Activated T-cell treated with anti-CD3 and anti-CD28 coated beads for 1 hour (primary cell): ENCODE results near the gene CCDC91.
"Not testable (repeated sequence)": the region's sequence is repeated elsewhere in the genome, so short reads cannot be mapped to it uniquely, and the experiment has no call there.

Experiments
- DNase-seq: peaks from one replicate; pipeline ENCODE4 v3.0.0-alpha.2; 2020; ENCODE audit warnings: low read depth

The CCDC91 gene

DNA sequence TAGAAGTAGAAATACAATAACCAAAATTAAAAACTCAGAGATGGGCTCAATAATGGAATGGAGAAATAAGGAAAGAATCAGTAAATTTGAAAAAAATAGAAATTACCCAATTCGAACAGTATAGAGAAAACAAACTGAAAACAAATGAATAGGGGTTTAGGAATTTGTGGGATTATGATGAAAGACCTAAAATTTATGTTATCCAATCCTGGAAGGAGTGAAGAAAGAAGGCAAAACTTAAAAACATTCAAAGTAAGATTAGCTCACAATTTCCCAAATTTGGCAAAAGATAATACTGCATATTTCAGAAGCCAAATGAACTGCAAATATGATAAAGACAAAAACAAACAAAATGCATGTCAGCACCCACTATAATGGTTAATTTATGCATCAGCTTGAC lies 177.1 kb downstream of the CCDC91 start:
- no peak for DNase-seq

DNA sequence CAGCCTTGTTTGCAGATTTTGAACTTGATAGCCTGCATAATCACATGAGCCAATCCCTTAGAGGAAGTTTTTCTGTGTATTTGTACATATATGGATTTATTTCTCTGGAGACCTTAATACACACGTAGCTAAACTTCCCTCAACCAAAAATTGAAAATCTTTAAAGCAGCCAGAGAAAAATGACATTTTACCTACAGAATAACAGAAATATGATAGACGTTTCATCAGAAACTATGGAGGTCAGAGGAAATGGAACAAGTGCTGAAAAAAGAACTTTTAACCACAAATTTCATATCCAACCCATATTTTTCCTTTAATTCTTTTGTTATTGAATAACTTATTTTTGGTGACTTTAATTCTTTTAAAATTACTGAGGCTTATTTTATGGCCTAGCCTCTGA lies 177.7 kb downstream of the CCDC91 start:
- DNase-seq = no peak

DNA sequence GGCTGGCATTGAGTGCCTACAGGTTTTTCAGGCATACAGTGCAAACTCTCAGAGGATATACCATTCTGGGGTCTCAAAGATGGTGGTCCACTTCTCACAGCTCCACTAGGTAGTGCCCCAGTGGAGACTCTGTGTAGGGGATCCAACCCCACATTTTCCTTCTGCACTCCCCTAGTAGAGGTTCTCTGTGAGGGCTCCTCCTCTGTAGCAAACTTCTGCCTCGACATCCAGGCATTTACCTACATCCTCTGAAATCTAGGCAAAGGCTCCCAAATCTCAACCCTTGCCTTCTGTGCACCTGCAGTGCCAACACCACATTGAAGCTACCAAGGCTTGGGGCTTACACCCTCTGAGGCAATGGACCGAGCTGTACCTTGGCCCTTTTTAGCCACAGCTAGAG lies 179.2 kb downstream of the CCDC91 start:
- no peak for DNase-seq

DNA sequence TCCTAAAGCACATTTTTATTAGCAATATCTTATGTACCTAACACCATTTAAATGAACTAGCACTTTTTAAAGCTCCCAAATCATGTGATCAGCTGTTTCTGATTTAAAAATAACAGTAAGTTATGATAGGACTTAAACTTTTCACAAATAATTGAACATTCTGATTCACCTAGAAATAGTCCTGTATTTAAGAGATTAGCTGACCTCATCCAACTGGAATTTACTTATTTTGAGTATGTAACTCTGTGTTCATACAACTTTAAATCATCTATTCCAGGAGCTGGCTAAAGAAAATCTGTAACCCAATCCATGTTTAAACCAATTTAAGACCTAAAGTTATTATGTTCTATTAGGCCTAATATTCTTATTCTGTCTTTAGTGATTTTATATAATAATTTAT lies 184.3 kb downstream of the CCDC91 start:
- DNase-seq = no peak

DNA sequence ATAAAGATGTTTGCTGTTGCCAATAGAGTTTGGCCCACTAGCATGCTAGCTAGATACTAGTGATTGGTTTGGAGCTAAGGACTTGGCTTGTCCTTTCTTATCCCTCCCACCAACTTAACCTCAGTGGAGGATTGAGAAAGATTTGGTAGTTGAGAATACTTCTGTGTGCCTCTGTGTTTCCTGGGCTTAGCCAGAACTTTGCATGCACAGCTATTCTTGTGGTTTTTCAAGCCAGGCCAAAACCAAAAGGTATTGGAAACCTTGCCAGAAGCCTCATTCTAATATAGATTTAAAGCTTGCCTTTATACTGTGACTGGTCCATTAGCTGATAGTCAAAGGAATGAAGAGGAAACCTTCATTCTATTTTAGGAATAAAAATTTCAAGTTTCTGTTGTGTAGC lies 188.5 kb downstream of the CCDC91 start:
- DNase-seq = no peak

DNA sequence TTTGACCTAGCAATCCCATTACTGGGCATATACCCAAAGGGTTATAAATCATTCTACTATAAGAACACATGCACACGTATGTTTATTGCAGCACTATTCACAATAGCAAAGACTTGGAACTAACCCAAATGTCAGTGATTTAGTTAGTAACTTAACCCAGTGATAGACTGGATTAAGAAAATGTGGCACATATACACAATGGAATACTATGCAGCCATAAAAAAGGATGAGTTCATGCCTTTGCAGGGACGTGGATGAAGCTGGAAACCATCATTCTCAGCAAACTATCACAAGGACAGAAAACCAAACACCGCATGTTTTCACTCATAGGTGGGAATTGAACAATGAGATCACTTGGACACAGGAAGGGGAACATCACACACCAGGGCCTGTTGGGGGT lies 189.5 kb downstream of the CCDC91 start:
- DNase-seq = not testable (repeated sequence)

DNA sequence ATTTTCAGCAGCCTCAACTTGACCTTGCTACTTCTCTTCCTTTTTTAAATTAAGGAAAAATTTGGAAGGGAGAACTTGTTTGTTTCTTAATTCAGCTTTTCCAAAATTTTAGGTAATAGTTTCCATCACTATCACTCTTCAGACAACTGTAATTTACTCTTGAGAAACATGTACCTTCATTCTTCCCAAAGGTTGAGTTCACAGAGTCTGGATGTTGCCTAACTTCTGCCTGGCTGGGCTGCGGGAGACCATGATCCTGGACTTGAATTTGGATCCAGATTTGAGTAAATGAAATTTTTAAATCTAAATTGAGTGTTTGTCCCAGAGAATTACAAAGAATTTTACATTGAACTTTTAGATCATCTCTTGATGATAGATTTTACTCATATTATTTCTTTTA lies 193.1 kb downstream of the CCDC91 start:
- no peak for DNase-seq

DNA sequence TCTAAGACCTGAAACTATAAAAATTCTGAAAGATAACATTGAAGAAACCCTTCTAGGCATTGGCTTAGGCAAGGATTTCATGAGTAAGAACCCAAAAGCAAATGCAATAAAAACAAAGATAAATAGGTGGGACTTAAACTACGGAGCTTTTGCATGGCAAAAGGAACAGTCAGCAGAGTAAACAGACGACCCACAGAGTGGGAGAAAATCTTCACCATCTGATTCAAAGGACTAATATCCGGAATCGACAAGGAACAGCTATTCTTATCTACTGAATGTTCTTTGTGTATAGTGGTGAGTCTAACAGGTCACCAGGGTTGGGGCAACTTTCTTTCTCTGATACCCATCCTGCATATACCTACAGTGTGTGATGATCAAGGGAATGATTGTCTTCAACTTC lies 198.6 kb downstream of the CCDC91 start:
- DNase-seq = no peak

DNA sequence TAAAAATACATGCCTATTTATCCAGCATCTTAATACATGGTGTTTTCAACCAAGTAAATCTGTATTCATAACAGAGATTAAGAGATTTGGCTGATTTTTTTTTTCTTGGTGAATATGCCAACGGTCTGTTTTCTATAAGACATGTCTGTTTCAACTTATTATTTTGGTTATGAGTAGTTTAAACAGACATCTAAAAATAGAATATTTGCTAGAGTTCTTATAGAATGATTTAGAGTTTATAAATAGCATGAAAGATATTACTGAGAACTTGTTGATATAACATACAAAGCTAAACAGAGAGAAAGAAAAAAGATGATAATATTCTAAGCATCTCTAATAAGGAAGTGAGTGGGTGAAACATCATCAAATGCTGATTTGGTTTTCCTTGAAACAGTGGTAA lies 199.9 kb downstream of the CCDC91 start:
- DNase-seq = no peak

DNA sequence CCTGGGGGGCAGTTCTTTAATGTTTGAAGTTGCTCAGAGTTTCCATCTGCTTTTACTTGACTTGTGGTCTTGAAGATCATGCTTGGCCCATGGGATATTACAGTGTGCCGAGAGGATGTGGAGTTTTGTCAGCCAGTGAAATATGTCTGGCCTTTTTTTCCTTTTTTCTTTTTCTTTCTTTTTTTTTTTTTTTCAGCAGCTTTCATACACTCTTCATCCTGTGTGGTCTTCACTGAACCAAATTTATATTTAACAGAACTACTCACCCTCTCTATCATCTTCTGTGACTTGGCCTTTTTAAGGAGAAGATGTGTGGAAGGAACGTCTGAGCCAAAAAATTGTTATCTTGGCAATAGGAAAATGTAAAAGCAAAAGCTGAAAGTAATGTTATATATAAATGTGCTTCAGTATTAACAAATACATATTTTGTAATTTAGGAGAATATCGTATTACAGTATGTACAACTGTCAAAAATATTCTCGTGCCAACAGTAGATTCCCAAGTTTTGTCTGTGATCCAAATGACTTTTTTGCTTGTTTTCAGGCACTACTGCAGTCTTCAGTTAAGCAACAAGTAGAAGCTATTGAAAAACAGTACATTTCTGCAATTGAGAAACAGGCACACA lies 200.6 kb downstream of the CCDC91 start:
- no peak for DNase-seq

DNA sequence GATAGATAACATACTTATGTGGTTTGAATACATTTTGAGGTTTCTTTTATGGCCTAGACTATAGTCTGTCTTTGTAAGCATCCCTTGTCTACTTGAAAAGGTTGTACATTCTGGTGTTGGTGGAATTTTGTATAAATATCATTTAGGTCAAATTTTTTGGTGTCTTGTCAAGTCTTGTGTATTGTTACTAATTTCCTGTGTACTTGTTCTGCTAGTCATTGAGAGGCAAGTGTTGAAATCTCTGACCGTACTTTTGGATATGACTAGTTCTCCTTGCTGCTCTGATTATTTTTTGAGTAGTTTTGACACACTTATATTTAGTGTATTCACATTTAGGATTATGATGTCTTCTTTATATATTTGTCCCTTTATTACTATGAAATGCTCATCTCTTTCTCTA lies 219.6 kb downstream of the CCDC91 start:
- no peak for DNase-seq

DNA sequence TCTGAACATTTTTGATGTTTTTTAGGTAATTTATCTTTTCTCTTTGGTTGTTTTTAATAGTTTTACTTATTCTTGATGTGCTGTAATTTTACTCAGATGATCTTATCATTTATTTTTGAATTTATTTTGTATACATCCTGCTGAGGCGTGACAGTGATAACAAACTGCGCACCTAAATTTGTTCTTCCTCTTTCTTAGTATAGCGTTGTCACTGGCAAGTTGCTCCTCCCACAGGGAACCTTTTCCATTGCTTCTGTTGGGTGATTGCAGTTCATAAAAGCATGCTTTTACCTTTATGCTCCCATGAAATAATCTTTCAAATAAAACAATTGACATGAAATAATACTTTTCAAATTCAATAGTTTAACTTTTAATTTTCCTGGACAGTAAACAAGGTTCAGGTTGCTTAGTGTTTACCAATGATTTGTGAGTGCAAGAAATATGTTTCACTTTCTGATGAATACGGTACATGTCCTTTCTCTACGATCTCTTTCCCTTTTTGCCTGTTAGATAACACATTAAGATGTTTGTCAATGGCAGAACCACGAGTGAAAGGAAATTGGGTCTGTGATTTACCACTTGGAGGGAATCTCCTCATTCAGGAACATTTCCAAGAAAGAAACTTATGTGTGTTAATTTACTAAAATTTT lies 223.3 kb downstream of the CCDC91 start:
- DNase-seq = no peak

DNA sequence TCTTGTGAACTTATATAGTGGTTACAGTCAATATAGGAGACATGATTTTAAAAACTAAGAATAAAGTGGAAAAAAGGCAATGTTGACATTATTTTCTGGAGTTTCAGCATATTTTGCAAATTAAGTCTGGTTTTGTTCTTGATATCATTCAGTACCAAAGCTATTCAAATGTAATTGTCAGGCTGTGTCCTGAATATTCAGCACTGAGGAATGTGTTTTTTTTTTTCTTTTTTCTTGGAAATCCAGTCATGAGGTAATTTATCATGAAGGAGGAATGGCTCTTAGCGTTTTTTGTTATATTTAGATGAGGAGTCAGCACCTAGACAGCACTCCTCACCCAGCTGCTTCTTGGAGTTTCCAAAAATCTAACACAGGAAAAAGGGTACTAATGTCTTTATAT lies 225.5 kb downstream of the CCDC91 start:
- no peak for DNase-seq

DNA sequence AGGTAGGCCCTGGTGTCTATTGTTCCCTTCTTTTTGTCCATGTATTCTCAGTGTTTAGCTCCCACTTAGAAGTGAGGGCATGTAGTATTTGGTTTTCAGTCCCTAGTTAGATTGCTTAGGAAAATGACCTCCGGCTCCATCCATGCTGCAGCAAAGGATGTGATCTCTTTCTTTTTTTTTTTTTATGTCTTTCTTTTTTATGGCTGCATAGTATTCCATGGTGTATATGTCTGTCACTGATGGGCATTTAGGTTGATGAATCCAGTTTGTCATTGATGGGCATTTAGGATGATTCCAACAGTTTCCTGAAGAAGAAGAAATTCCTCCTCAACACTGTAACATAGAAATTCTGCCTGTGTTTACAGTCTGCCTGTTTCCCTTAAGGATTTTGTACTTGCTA lies 231.1 kb downstream of the CCDC91 start:
- no peak for DNase-seq

DNA sequence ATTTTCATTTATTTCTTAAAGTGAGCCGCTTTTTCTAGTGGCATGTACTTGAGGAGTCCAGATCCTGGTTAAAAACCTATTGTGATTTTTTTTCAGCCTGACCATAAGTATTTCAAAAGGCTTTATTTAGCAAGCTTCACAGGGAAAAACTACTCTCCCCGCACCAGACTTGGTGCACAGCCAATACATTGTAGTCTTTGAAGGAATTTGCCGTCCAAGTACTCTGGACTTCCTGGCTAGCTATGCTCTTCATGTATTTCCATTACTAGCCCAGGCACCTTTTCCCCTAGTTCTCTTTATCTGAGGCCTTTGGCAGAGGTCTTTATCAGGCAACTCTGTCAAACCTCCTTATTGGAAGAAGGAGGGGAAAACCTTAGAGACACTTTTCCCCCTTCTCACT lies 234.7 kb downstream of the CCDC91 start:
- DNase-seq = no peak

DNA sequence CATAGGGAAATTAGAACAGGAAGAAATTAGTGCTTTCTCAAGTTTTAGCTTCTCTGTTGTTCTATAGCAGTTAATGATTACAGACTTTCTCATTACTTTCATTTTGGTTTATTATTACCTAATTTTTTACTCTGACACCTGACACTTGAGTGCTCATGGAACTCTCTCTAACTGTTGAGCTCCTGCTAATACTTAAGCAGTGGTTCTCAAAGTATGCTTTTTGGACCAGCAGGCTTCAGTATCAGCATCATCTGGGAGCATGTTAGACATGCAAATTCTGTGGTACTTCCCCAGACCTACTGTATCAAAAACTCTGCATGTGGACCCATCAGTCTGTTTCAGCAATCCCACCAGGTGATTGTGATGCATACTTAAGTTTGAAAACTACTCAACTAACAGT lies 235.3 kb downstream of the CCDC91 start:
- no peak for DNase-seq

DNA sequence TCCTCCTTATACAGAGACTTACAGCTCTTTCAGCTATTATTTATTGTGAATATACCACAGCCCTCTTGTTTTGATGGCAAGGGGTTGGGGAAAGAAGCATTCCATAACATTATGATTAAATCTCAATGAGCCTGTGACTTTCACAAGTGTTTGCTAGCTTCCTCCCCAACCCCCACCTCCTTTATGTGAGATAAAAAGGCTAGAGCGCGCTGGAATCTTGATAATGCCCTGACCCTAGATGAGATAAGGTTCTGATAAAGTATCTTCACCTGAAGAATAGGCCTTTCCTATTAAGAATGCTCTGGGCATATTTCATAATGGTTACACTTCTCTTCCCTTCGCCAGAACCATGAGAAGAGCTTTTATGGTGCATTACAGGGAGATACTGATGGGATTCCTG lies 236.8 kb downstream of the CCDC91 start:
- DNase-seq = no peak

DNA sequence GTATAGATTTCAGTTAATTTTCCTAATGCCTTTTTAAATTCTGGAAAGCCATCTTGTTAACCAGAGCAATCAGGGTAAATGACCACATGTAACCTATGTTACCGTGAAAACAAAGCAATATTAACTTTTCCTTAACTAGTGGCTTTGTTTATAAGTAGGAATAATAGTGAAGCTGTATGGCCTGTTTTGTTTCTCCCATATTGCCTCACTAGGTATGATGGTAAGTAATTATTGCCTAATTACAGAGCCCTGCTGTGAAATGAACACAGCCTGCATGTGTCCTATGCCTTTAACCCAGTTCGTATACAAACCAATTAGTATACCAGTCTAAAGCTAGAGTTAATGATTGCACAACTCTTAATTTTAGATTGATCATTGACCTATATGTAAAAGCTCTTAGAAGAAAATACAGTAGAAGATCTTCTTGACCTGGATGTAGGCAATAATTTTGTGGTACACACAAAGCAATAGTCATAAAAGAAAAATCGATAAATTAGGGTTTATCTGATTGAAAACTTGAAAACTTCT lies 249.9 kb downstream of the CCDC91 start:
- no peak for DNase-seq

DNA sequence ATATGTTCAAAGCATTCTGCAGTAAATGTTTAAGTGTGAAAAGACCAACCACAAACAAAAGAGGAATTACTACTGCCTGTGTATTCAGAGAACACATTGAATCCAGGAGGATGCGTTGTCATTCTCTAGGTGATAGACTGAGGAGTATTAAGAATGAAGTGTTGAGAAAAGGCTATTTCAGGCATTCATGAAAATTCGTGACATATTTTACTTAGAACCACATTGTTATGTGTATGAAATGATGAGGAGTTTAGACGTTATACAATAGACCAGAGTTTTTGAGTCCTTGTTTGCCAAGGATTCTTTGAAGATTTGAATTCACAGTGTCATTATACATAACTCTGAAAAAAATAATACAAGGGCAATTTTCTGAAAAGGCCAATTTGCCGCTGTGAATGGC lies 251.8 kb downstream of the CCDC91 start:
- no peak for DNase-seq

DNA sequence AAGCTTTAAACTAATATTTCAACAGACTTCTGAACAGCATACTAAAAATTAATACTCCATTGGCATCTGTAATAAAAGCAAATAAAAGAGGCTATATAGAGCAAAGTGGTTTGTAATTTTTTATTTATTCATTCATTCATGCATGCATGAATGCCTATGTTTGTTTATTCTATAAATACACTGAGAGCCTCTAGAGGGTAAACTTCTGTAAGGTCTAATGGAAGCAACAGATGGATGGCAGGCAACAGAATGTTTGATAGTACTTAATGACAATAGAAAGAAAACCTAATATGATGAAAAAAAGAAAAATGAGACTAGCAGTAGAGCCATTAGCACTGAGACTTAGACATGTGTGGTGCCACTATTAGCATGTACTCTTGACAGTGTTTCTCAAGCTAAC lies 253.1 kb downstream of the CCDC91 start:
- DNase-seq = no peak

DNA sequence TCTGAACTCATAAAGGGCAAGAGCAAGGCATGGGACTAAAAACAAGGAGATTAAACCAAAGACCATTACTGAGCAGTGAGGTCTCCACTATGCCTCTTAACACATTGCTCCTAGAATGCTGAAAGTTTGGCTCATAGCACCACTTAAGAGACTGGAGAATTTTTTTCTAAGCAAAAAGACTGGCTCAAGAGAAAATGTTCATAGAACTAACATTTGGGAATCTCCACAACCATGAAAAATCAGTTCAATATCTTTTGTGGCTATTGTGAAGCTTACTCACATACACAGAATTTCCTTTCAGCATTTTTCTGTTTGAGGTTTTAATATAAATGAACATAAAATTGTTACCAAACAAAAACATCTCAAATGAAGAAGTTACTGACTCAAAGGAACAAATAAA lies 255.8 kb downstream of the CCDC91 start:
- DNase-seq = no peak

DNA sequence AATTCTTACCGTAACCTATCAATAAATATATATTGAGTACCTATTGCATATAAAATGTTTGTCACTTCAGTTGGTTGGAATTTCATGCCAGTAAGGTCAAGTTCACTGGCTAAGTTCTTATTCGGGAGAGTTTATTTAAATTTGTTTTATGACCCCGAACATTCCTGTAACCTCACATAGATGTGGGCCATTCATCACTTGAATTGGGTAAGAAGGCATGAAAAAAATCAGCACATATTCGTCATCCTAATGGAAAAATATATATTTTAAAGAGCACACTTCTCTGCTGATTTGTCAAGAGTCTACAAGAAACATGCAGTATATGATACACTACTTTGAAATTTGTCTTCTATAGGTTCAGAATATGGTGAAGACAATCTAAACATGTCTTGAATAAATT lies 263.4 kb downstream of the CCDC91 start:
- DNase-seq = no peak

DNA sequence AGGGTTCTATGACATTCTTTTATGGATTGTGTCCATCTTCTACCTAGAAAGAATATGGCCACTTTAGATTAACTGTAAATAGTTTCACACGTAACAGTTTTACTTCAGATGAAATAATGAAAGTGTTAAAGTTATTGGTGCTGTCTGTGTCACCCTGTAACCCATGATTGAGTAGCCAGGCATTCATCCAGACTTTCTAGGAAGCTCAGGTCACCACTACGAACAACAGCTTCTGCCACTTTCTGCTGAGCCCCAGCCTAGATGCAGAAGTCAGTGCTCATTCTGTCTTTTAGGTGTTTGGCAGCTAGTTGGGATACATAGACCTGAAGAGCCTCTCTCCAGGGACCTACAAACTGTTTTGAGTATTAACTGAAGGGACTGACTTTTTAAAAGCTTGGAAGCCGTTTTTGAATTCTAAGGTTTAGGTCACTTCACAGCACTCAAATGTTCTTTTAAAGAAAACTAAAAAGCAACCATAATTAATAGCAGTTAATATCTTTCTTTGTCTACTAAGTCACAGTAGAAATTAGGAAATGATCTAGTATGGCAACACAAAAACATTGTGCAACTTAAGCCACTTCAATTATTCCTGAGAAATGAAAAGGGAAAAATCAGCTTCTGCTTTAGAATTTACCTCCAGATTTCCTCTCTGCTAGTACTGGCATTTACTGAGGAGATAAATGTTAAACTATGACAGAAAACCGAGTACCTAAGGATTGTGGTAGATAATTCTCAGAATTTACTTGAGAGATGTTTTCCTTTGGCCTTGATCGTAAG lies 266.9 kb downstream of the CCDC91 start:
- no peak for DNase-seq
